Islet precursor cell (in vitro differentiated cells): Measurements from ENCODE around the gene ZC3HAV1.

Experiments used
- DNase-seq: peaks from one replicate; pipeline ENCODE4 v3.0.0-alpha.2; 2018

ZC3HAV1 gene

GRCh38 chr7:139004321-139005090, 105.0 kb downstream of the ZC3HAV1 start:
- DNase-seq = no peak

- DNase-seq = no peak
Measured at GRCh38 chr7:138999414-138999813, 110.1 kb downstream of the ZC3HAV1 start.
